ENCODE data around the gene ARL3.
"Not testable (repeated sequence)": the region's sequence is repeated elsewhere in the genome, so short reads cannot be mapped to it uniquely, and the experiment has no call there.

Gene ARL3

DNA sequence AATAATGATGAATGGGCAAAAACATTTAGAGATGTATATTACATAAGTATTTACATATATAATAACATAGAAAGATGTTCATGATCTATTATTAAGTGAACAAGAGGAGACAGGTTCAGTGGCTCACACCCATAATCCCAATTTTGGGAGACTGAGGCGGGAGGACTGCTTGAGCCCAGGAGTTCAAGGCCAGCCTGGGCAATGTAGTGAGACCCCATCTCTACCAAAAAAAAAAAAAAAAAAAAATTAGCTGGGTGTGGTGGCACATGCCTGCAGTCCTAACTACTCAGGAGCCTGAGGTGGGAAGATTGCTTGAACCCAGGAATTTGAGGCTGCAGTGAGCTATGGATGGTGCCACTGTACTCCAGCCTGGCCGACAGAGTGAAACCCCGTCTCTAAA, 12.4 kb downstream of the ARL3 start:
- no peak for DNase-seq

DNA sequence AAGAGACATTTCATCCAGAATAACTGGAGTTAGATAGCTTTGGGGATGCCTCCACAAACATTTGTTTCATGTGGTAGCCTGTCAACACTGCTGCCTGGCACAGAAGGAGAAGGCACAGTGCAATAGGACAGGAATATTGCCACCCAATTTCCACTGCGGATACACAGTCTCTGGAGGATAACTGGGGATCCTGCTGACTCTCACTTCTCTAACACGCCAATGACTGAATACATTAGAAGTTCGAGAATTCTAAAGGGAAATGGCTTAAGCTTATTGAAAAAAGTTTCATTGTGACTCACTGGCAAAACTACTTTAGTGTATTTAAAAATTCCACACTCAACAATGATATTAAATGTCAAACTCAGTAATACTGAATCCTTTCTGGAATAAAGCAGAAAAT, 12.9 kb downstream of the ARL3 start:
- no peak for DNase-seq

GRCh38 chr10:102698894-102699293, 15.3 kb downstream of the ARL3 start:
- DNase-seq = no peak

DNA sequence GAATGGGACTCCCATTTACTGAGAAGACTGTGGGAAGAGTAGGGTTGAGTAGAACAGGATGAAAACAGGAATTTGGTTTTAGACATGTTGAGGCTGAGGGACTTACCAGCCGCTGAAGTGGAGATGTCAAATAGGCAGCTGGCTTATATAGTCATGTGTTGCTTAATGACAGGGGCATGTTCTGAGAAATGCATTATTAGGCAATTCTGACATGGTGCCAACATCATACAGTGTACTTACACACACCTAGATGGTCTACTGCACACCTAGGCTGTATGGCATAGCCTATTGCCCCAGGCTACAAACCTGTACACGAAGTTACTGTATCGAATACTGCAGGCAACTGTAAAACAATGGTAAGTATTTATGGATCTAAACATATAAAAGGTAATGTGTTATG, 17.5 kb downstream of the ARL3 start:
- DNase-seq = no peak

DNA sequence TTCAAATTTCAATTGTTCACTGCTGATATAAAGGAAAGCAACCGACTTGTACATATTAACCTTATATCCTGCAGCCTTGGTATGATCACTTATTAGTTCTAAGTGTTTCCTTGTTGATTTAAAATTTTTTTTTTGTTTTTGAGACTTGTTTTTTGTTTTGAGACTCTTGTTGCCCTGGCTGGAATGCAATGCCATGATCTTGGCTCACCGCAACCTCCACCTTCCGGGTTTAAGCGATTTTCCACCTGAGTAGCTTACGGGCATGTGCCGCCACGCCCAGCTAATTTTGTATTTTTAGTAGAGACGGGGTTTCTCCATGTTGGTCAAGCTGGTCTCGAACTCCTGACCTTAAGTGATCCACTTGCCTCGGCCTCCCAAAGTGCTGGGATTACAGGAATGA, 18.8 kb downstream of the ARL3 start:
- not testable (repeated sequence) for DNase-seq

DNA sequence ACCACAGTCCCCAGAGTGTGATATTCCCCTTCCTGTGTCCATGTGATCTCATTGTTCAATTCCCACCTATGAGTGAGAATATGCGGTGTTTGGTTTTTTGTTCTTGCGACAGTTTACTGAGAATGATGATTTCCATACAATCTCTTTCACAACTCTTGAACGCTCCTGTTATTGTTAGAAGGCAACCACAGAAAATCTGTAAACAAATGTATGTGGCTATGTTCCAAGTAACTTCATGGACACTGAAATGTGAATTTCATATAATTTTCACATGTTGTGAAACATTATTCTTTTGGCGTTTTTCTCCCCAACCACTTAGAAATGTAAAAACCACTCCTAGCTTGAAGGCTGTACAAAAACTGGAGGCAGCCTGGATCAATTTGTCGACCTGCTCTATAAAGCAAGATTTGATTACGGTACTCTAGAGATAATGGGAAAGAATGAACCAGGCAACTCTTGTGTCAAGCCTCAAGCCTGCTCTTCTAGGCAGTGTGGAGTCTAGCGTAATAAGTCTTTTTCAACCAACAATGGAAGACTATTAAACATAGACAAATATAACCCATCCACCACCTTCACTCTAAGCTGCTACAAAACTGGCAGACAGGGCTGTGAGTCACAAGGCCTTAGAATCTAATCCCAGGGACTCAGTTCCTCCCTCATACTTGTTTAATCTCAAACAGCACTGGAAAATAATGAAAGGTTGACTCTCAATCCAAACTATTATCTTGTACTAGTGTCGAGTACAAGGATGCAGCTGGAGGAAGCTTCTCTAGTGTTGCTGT, 22.7 kb downstream of the ARL3 start:
- no peak for DNase-seq

GRCh38 chr10:102683736-102684135, 30.5 kb downstream of the ARL3 start:
- DNase-seq = no peak

DNA sequence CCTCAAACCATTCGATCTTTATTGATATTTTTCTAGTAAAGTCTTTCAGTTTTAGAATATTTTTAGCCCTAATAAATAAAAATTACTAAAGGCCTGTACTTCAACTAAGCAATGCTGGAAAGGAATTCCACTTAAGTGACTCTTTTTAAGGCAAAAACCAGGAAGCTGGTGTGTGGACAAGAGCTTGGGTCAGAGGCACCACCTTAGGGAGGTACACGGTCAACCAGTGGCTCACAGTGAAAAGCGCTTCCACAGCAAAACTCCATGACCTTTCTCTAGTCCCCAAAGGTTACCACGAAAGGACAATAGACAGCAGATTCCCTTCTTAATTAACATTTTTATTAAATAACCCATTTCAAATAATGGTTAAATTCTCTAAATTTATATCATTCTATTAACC, 31.2 kb downstream of the ARL3 start:
- DNase-seq = no peak

- no peak for DNase-seq
Observed at GRCh38 chr10:102682416-102682815, 31.8 kb downstream of the ARL3 start.

DNA sequence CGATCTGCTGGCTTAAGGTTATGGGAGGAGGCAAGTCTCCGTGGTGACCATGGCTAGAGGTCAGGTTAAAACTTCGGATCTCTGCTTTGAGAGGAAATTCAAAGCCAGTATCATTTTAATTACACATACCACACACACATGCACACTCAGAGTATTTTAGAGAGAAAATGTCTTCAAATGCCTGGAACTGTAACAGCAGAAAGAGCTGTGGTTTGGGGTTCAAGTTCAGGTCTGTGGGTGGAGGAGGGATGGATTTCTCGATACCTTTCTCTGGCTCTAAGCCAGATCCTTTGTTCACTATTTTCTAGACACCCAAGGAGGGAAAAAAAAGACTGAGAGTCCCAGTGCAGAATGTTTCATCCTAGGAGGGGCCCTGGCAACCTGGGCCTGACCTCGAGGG, 32.5 kb downstream of the ARL3 start:
- DNase-seq = no peak

GRCh38 chr10:102679596-102679995, 34.6 kb downstream of the ARL3 start:
- DNase-seq = no peak

DNA sequence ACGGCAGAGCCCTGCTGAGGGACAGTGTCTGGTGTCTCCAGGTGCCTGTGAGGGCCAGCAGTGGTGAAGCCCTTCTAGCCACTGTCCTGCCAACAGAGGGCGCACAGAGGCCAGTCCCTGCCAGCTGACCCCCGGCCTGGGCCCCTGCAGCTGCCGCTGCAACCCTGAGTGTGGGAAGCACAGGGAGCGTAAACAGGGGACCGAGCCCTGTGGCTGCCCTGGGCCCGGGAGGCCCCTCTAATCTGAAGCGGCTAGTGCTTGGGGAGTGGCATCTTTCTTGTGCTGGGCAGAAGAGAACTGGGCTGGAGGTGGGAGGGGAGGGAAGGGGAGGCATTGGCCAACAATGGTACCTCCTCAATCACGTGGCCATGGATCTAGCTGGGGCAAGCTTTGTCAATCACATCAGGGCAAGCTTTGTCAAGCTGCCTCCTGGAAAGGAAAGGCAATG, 35.3 kb downstream of the ARL3 start:
- DNase-seq = no peak

DNA sequence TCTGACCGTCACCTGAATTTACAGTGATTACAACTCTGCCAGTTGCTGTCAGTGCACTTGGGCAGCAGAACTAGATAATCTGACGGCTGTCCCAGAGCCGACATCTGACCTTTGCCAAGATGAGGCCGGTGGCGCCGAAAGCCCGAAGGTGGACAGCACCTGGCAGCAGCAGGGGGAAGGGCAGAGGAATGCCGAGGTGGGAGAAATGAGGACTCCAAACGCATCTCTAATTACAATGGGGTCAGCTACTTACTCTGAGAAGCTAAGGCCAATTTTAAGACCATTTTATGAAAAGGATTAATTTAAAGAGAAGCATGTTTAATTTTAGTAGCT, 36.2 kb downstream of the ARL3 start:
- DNase-seq = no peak

DNA sequence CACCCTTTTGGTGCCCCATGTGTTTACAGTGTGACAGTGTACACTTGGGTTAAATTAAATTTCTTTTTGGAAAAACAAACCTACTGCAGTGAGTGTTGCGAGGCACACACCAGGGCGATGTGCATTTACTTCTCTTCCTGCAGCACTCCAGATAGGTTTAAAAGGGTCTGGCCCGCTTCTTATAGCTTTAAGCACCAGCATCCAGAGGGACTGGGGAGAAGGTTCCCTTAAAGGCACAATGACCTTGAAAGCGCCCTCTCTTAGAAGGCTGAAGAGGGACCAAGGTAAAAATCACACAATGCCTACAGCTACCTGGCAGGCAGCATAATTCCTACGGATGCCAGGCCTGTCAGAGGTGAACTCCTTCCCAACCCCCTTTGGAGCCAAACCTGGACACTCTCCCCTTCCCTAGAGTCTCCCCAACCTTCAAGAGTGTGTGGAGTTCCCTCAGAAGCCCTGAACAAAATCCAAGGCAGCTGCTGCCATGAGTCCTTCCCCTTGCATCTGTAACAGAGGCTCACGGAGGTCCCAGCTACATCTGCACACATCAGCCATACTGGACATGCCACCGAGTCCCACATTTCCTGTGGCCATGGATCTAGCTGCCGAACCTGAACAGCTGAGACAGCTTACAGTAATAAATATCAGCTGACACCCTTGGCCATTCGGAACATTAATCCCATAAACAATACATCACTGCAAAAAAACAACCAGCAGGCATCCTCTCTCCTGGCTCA, 36.7 kb downstream of the ARL3 start:
- no peak for DNase-seq

GRCh38 chr10:102676534-102677315, 37.5 kb downstream of the ARL3 start:
- no peak for DNase-seq

GRCh38 chr10:102675666-102676533, 38.3 kb downstream of the ARL3 start:
- DNase-seq = no peak

GRCh38 chr10:102675011-102675665, 39.1 kb downstream of the ARL3 start:
- no peak for DNase-seq

- DNase-seq = no peak
Observed at GRCh38 chr10:102674566-102674965, 39.6 kb downstream of the ARL3 start.

DNA sequence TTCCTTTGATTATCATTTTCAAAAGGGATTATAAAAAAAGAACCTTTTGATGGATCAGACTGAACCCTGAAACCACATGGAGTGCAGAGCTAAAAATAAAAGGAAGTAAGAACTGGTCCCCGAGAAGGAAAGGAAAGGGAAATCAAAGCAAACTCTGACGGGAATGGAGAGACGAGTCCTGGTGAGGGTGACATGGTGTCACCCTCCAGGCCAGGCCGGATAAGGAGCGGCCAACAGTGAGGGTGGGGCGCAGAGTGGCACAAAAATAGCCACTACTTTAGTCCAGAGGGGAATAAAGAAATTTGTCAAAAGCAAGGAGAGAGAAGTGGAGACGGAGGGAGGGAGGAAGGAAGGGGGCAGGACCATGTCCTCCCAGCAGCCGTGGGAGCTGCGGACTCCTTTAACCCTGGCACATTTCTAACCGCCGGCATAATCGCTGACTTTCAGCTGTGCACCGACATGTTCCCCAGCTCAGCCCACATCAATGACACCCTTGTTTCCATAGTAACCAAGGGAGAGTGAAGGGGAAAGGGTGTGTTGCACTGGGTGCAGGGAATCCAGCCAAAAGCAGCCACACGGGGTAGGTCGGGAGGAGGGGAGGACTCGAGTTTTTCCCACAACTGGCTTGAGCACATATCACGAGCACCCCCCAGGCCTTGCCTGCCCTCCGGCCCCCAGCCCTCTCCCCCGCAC, 40.2 kb downstream of the ARL3 start:
- DNase-seq = peak in 2 of 4 experiments; percentile 45 to 47

DNA sequence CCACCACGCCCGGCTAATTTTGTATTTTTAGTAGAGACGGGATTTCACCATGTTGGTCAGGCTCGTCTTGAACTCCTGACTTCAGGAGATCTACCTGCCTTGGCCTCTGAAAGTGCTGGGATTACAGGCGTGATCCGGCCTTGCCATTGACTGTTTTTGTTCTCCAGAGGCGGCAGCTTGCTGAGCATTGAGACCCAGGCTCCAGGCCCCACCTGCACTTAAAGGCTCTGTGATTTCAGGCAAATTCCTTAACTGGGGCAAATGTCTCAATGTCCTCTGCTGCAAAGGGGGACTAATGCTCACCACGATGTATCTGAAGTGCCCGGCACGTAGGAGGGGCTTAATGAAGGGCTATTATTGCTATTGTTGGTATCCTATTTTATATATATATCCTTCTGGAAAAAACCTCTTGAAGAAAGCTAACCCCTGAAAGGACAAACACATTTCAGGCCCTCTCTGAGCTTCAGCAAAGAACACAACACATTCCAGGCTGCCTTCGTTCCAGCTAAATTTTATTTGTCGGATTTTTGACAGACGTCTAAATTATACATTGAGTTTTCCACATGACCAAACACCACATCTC, 40.9 kb downstream of the ARL3 start:
- no peak for DNase-seq

- no peak for DNase-seq
Observed at GRCh38 chr10:102670871-102671434, 43.2 kb downstream of the ARL3 start.
